GM12872 (cell line): ENCODE data around the gene FAM110A.

Source experiments
- TF ChIP-seq, protein P1 (sequence below): IDR thresholded peaks from 3 replicates; pipeline ENCODE4 v1.5.1; 2011; ENCODE audit warnings: low read depth, mild to moderate bottlenecking, low read length, moderate library complexity; ENCODE audit not compliant: insufficient read depth

The FAM110A gene

DNA sequence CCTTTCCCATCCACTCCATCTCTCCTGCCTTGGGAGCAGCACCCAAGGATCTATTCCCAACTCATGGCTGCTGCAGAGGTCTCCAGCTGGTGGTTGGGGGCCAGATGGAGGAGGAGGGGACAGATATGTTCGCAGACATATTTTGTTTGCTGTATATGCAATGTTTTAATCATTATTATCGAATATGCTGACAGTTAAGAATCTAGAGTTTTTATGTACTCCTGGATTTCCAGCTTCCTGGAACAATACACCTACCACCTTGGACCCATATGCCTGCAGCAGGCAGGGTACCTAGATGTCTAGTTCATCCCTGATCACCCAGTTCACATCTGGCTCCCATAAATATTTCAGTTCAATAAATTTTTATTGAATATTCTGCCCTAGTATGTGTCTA is 9.0 kb downstream of the FAM110A start:
- TF ChIP-seq, protein P1, sequence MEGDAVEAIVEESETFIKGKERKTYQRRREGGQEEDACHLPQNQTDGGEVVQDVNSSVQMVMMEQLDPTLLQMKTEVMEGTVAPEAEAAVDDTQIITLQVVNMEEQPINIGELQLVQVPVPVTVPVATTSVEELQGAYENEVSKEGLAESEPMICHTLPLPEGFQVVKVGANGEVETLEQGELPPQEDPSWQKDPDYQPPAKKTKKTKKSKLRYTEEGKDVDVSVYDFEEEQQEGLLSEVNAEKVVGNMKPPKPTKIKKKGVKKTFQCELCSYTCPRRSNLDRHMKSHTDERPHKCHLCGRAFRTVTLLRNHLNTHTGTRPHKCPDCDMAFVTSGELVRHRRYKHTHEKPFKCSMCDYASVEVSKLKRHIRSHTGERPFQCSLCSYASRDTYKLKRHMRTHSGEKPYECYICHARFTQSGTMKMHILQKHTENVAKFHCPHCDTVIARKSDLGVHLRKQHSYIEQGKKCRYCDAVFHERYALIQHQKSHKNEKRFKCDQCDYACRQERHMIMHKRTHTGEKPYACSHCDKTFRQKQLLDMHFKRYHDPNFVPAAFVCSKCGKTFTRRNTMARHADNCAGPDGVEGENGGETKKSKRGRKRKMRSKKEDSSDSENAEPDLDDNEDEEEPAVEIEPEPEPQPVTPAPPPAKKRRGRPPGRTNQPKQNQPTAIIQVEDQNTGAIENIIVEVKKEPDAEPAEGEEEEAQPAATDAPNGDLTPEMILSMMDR, result no peak

DNA sequence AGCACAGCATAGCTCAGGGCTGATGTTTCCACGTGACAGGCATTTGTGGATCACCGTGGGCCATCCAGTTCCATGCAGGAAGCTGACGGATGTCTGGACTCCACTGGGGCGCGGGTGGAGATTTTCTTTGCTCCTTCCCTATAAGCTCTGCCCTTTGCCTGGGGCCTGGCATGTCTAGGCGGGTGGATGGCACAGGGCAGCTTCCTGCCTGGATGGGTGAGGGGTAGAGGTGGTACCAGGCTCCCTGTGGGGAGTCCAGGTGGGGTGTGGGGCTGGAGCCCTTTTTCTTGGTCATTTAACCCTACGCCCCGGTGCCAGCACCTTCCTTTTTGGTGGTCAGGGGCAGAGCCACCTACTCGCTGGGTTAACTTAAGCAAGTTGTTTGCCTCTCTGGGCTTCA is 10.4 kb downstream of the FAM110A start:
- TF ChIP-seq, protein P1, result no peak

DNA sequence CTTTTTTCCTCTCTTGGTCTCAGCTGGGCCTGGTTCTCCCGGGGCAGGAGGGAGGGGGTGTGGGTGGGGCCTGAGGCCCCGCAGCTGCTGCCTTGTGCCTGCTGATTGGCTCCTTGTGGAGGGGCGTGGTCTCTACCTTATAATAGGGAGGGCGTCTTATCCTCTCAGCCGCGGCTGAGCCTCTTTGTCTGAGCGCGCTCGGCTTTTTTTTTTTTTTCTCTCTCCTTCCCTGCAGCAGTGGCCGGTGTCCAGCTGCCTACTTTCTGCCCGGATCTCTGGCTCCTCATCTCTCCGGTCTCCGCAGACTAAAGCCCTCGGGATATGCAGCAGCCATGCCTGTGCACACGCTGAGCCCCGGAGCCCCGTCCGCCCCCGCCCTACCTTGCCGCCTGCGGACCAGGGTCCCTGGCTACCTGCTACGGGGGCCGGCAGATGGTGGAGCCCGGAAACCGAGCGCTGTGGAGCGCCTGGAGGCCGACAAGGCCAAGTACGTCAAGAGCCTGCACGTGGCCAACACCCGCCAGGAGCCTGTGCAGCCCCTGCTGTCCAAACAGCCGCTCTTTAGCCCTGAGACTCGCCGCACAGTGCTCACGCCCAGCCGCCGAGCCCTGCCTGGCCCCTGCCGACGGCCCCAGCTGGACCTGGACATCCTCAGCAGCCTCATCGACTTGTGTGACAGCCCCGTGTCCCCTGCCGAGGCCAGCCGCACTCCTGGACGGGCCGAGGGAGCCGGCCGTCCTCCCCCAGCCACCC is 11.1 kb downstream of the FAM110A start:
- TF ChIP-seq, protein P1, result no peak

DNA sequence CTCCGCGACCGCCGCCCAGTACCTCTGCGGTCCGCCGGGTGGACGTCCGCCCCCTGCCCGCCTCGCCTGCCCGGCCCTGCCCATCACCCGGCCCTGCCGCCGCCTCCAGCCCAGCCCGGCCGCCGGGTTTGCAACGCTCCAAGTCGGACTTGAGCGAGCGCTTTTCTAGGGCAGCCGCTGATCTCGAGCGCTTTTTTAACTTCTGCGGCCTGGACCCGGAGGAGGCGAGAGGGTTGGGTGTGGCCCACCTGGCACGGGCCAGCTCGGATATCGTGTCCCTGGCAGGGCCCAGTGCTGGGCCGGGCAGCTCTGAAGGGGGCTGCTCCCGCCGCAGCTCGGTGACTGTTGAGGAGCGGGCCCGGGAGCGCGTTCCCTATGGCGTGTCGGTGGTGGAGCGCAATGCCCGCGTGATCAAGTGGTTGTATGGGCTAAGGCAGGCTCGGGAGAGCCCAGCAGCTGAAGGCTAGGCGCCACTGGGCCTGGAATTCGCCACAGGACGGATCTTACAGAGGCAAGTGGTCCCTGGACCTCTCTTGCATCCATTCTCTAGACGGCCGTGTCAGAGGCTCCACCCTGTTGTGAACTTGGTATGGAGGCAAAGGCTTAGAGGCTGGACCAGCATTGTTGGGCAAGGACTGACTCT is 11.8 kb downstream of the FAM110A start:
- TF ChIP-seq, protein P1, result no peak

DNA sequence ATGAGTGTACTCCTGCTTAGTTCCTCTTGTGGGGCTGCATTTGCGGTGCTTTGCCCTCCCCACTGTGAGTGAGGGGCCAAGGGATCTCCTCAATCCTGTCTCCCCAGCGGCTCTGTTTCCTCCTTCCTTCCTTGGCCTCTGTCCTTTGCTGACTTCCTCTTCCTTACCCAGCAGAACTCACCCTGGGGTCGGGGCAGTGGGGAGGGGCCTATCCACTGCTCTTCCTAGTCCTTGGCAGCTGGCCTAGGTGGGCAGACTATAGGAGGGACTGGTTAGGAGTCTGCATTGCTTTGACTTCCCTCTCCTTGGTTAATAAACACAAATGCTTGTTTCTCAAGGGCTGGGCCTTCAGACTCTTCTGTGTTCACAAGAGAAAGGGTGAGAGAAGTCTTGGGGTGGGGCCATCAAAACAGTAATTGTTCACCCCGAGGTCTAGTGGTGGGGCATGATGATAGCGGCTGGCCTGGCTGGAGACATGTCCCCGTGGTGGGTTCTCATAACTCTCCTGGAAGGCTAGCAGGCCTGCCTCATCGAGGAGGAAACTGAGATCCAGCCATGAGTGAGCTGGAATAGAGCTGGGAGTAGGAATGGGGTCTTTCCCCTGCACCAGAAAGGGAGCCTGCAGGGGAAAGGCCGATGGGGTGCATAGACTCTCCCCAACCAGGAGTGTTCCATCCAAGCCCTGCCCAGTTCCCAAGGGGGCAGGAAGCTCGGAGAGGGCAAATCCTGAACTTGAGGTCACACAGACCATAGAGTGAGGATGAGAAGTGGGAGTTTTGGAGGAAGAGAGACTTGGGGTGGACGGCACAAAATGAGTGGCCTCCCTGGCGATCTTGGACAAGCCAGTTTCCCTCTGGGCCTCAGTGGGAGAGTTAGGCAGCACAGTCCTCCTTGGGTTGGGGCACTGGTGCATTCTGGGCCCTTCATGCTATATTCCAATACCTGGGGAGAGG is 12.7 kb downstream of the FAM110A start:
- TF ChIP-seq, protein P1, result no peak

DNA sequence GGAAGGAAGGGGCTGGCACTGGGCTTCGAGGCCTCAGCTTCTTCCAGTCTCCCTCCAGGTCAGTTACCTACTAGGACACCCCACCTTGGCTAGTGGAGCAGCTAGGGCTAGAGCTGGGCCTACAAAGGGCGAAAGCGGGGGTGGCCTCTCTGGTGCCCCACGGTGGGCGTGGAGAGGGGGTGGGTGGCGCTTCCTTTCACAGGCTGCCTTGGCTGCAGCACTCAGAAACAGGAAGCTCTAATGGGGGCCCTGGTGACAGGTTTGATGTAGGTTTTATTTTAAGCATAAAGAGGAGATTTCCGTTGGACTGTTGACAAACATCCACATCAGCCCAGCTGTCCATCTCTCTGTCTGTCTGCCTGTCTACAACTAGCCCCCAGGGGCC is 13.4 kb downstream of the FAM110A start:
- TF ChIP-seq, protein P1, result no peak

DNA sequence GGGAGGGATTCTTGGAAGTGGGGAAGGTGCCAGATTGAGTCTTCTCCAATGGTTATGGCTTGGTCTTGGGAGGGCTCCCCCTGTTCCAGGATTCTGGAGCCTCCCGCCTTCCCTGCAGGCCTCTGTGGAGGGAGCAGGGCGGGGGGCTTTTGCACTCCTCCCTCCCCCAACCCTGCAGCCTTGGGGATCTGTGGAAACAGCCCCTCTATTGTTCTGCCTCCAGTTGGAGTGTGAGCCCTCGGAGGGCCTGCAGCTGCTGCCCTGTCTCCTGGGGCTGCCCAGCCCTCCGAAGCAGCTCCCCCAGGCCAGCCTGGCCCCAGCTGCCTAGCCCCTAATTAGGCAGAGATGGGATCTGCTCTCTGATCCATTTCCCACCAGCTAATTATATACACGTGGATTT is 14.7 kb downstream of the FAM110A start:
- TF ChIP-seq, protein P1, result no peak
